Sigmoid colon (tissue), 7 donors: Measurements from ENCODE around the gene ACCSL. TPM values are rescaled to one million over a fixed set of nuclear protein-coding genes. Genes with fewer than 3 reads are reported as not detected.

Experiments
- DNase-seq: peaks from one replicate; pipeline ENCODE4 v3.0.0-alpha.2; 2019
- H3K27ac ChIP-seq, 4 donors: fragments of 200-600 bp; sonication (generic); one replicate each; pipeline ENCODE4 v1.5.1; 2016 to 2019; ENCODE audit warnings: mild to moderate bottlenecking in 1 of 4
- H3K27me3 ChIP-seq, 3 donors: fragments of 200-600 bp; sonication (generic); one replicate each; pipeline ENCODE4 v1.5.1; 2019; ENCODE audit warnings: mild to moderate bottlenecking in 1 of 3
- H3K36me3 ChIP-seq, 4 donors: fragments of 200-600 bp; sonication (generic); one replicate each; pipeline ENCODE4 v1.5.1; 2016 to 2019
- H3K4me1 ChIP-seq, 4 donors: fragments of 200-600 bp; sonication (generic); one replicate each; pipeline ENCODE4 v1.5.1; 2017 to 2019
- H3K4me3 ChIP-seq, 4 donors: fragments of 200-600 bp; sonication (generic); one replicate each; pipeline ENCODE4 v1.5.1; 2017 to 2019; ENCODE audit warnings: mild to moderate bottlenecking in 2 of 4, moderate library complexity in 1 of 4
- H3K9me3 ChIP-seq, 4 donors: fragments of 200-600 bp in 3 of 4; sonication (generic) in 3 of 4; one replicate each; pipeline versions ENCODE4 v1.5.1 to v1.6.1; 2013 to 2019
- CTCF ChIP-seq, 4 experiments: fragments of 450-650 bp in 3 of 4; fragments of 200-600 bp in 1 of 4; IDR thresholded peaks; one replicate each; pipeline ENCODE4 v1.5.1; 2016 to 2019; ENCODE audit warnings: antibody characterized with exemption in 4 of 4, mild to moderate bottlenecking in 3 of 4, moderate library complexity in 2 of 4
- EP300 ChIP-seq, 4 donors: sonication (generic); formaldehyde crosslinking; IDR thresholded peaks; one replicate each; pipeline ENCODE4 v1.6.1; 2017; ENCODE audit warnings: antibody characterized with exemption in 4 of 4
- POLR2A ChIP-seq, 2 donors: fragments of 450-650 bp; IDR thresholded peaks; one replicate each; pipeline ENCODE4 v1.6.1; 2016; ENCODE audit warnings: antibody characterized with exemption in 2 of 2, mild to moderate bottlenecking in 2 of 2, moderate library complexity in 2 of 2
- POLR2AphosphoS5 ChIP-seq, 4 donors: sonication (generic); formaldehyde crosslinking; IDR thresholded peaks; one replicate each; pipeline ENCODE4 v1.6.1; 2017; ENCODE audit warnings: antibody characterized with exemption in 4 of 4
- WGBS, 2 donors: extraction: QIAGEN DNeasy Blood & Tissue Kit; methylation state at CpG; one replicate each; pipeline ENCODE4 v1.1.7; 2013; 5-methylcytosine and 5-hydroxymethylcytosine counted together
- intact Hi-C: fragments of 100-400 bp; cut with DNase I; formaldehyde crosslinking; loops from one replicate; pipeline ENCODE4 v1.15.1; 2023
- polyA plus RNA-seq, 3 donors: library from polyadenylated mRNA; stranded (reverse); fragments of 200-250 nt; gene quantifications; one replicate each; pipeline ENCODE4 v1.2.3, GENCODE V29; 2013
- total RNA-seq, 4 donors: library from RNA; depleted of rRNA; stranded (reverse); fragments of >200 nt; gene quantifications; one replicate each; pipeline ENCODE4 v1.1.0, GENCODE V29; 2016
- donor health status: healthy with polysubstance abuse.
- donor health status: Bipolar disorder and iron deficiency.
- donor health status: healthy.

Gene ACCSL
- total and polyA plus RNA-seq, 7 donors = 0.27 TPM; not detected in 6

- 96 to 98% methylated on average over 1 of the region's 1 CpG for WGBS, 2 donors
- no peak for TF ChIP-seq POLR2AphosphoS5 (IDR thresholded peaks at IDR 0.05)
- no peak for TF ChIP-seq POLR2A (IDR thresholded peaks at IDR 0.05)
- no peak for TF ChIP-seq EP300 (IDR thresholded peaks at IDR 0.05)
- no peak for TF ChIP-seq CTCF (IDR thresholded peaks at IDR 0.05)
- Histone ChIP-seq H3K36me3 (no peaks in the 10 kb centered on the region), H3K27ac (no peak overlapping the region), H3K4me1 (peaks cover 0 to 13% (median 4%) of the 10 kb centered on the region in 4 donors), H3K9me3 (no peaks in the 10 kb centered on the region), H3K27me3 (no peaks in the 10 kb centered on the region), H3K4me3 (no peak overlapping the region)
- DNase-seq = no peak
- intact Hi-C loops = no loop called here
Measured at GRCh38 chr11:44085330-44085729, 37.5 kb downstream of the ACCSL start.

GRCh38 chr11:44088377-44088776, 40.6 kb downstream of the ACCSL start:
- H3K4me1 ChIP-seq = peaks cover 0 to 11% (median 4%) of the 10 kb centered on the region in 4 donors
- H3K27ac ChIP-seq = no peak overlapping the region
- WGBS, 2 donors = 71 to 94% methylated on average over 4 of the region's 4 CpGs
- no peaks in the 10 kb centered on the region for H3K27me3 ChIP-seq
- H3K4me3 ChIP-seq = no peak overlapping the region
- H3K36me3 ChIP-seq = no peaks in the 10 kb centered on the region
- DNase-seq = no peak
- intact Hi-C loops = no loop called here
- H3K9me3 ChIP-seq = no peaks in the 10 kb centered on the region
- TF ChIP-seq EP300 (IDR thresholded peaks at IDR 0.05) = no peak
- TF ChIP-seq POLR2A (IDR thresholded peaks at IDR 0.05) = no peak
- no peak for TF ChIP-seq CTCF (IDR thresholded peaks at IDR 0.05)
- TF ChIP-seq POLR2AphosphoS5 (IDR thresholded peaks at IDR 0.05) = no peak

GRCh38 chr11:44088871-44089270, 41.1 kb downstream of the ACCSL start:
- no peaks in the 10 kb centered on the region for H3K27me3 ChIP-seq
- H3K9me3 ChIP-seq = no peaks in the 10 kb centered on the region
- H3K36me3 ChIP-seq = no peaks in the 10 kb centered on the region
- intact Hi-C loops = no loop called here
- no peak for TF ChIP-seq POLR2A (IDR thresholded peaks at IDR 0.05)
- TF ChIP-seq POLR2AphosphoS5 (IDR thresholded peaks at IDR 0.05) = no peak
- TF ChIP-seq CTCF (IDR thresholded peaks at IDR 0.05) = no peak
- no peak for TF ChIP-seq EP300 (IDR thresholded peaks at IDR 0.05)
- 89 to 93% methylated on average over 4 of the region's 4 CpGs for WGBS, 2 donors
- H3K4me1 ChIP-seq = peaks cover 0 to 6% (median 3%) of the 10 kb centered on the region in 4 donors
- no peak for DNase-seq
- no peak overlapping the region for H3K4me3 ChIP-seq
- no peak overlapping the region for H3K27ac ChIP-seq

GRCh38 chr11:44090539-44090938, 42.8 kb downstream of the ACCSL start:
- DNase-seq = no peak

More at GRCh38 chr11:44090539-44090938, 42.8 kb downstream of the ACCSL start:
- intact Hi-C loops = loop anchor here (10.0 kb wide), 3 partner anchors 194 to 824 kb away; no protein-coding TSS in a partner anchor
- H3K4me3 ChIP-seq = no peak overlapping the region
- peaks cover 0 to 10% (median 4%) of the 10 kb centered on the region in 4 donors for H3K4me1 ChIP-seq
- no peak overlapping the region for H3K27ac ChIP-seq
- no peaks in the 10 kb centered on the region for H3K36me3 ChIP-seq
- WGBS, 2 donors = 92 to 97% methylated on average over 1 of the region's 1 CpG
- TF ChIP-seq POLR2AphosphoS5 (IDR thresholded peaks at IDR 0.05) = no peak
- no peak for TF ChIP-seq EP300 (IDR thresholded peaks at IDR 0.05)
- TF ChIP-seq CTCF (IDR thresholded peaks at IDR 0.05) = no peak
- no peak for TF ChIP-seq POLR2A (IDR thresholded peaks at IDR 0.05)
- no peaks in the 10 kb centered on the region for H3K27me3 ChIP-seq
- H3K9me3 ChIP-seq = no peaks in the 10 kb centered on the region
